Measurements from ENCODE around the gene GNL2.

GNL2 gene

GRCh38 chr1:37609002-37609401, 13.3 kb upstream of the GNL2 start:
- no peak overlapping the region for H3K4me3 ChIP-seq (ENCODE audit: control insufficient read depth, low read depth, low read length)
- no peak for TF ChIP-seq CTCF (IDR thresholded peaks at IDR 0.05; ENCODE audit: control insufficient read depth, insufficient read depth, low read depth, low read length, missing control alignments)
- DNase-seq (ENCODE audit: low read depth), result no peak

- H3K4me3 ChIP-seq (ENCODE audit: control insufficient read depth, low read depth, low read length), result no peak overlapping the region
- TF ChIP-seq CTCF (IDR thresholded peaks at IDR 0.05; ENCODE audit: control insufficient read depth, insufficient read depth, low read depth, low read length, missing control alignments), result no peak
- DNase-seq (ENCODE audit: low read depth), result peak; percentile 46
Measured at GRCh38 chr1:37606481-37607263, 10.9 kb upstream of the GNL2 start.

- no peak overlapping the region for H3K4me3 ChIP-seq (ENCODE audit: control insufficient read depth, low read depth, low read length)
- TF ChIP-seq CTCF (IDR thresholded peaks at IDR 0.05; ENCODE audit: control insufficient read depth, insufficient read depth, low read depth, low read length, missing control alignments), result no peak
- no peak for DNase-seq (ENCODE audit: low read depth)
Measured at GRCh38 chr1:37605806-37606474, 10.2 kb upstream of the GNL2 start.

GRCh38 chr1:37605061-37605650, 9.4 kb upstream of the GNL2 start:
- no peak for DNase-seq (ENCODE audit: low read depth)
- no peak for TF ChIP-seq CTCF (IDR thresholded peaks at IDR 0.05; ENCODE audit: control insufficient read depth, insufficient read depth, low read depth, low read length, missing control alignments)
- H3K4me3 ChIP-seq (ENCODE audit: control insufficient read depth, low read depth, low read length), result no peak overlapping the region

GRCh38 chr1:37602750-37603694, 7.3 kb upstream of the GNL2 start:
- H3K4me3 ChIP-seq (ENCODE audit: control insufficient read depth, low read depth, low read length), result no peak overlapping the region
- no peak for DNase-seq (ENCODE audit: low read depth)
- TF ChIP-seq CTCF (IDR thresholded peaks at IDR 0.05; ENCODE audit: control insufficient read depth, insufficient read depth, low read depth, low read length, missing control alignments), result peak; percentile 78

- no peak for TF ChIP-seq CTCF (IDR thresholded peaks at IDR 0.05; ENCODE audit: control insufficient read depth, insufficient read depth, low read depth, low read length, missing control alignments)
- DNase-seq (ENCODE audit: low read depth), result no peak
- no peak overlapping the region for H3K4me3 ChIP-seq (ENCODE audit: control insufficient read depth, low read depth, low read length)
Measured at GRCh38 chr1:37601441-37601840, 5.7 kb upstream of the GNL2 start.

Measured in AG09309 (cell line).